Measurements from ENCODE around the gene GNAL.

Gene GNAL

GRCh38 chr18:11760498-11761167 lies 71.6 kb downstream of the GNAL start:
- no peak overlapping the region for H3K27ac ChIP-seq
- H4K20me1 ChIP-seq (ENCODE audit: insufficient read depth): no peaks in the 10 kb centered on the region
- no peaks in the 10 kb centered on the region for H3K36me3 ChIP-seq (ENCODE audit: insufficient read depth)
- no peak overlapping the region for H3K4me3 ChIP-seq (IDR thresholded peaks at IDR 0.05; ENCODE audit: insufficient read depth, low read depth, low read length)
- no peaks in the 10 kb centered on the region for H3K27me3 ChIP-seq (ENCODE audit: insufficient read depth, low read depth)
- H2AFZ ChIP-seq (ENCODE audit: low read depth): no peak overlapping the region
- TF ChIP-seq, protein P1, sequence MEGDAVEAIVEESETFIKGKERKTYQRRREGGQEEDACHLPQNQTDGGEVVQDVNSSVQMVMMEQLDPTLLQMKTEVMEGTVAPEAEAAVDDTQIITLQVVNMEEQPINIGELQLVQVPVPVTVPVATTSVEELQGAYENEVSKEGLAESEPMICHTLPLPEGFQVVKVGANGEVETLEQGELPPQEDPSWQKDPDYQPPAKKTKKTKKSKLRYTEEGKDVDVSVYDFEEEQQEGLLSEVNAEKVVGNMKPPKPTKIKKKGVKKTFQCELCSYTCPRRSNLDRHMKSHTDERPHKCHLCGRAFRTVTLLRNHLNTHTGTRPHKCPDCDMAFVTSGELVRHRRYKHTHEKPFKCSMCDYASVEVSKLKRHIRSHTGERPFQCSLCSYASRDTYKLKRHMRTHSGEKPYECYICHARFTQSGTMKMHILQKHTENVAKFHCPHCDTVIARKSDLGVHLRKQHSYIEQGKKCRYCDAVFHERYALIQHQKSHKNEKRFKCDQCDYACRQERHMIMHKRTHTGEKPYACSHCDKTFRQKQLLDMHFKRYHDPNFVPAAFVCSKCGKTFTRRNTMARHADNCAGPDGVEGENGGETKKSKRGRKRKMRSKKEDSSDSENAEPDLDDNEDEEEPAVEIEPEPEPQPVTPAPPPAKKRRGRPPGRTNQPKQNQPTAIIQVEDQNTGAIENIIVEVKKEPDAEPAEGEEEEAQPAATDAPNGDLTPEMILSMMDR (conservative IDR thresholded peaks at IDR 0.05; ENCODE audit: low read depth, low read length): no peak
- H3K79me2 ChIP-seq (ENCODE audit: insufficient read depth, low read depth): no peaks in the 10 kb centered on the region
- H3K9ac ChIP-seq: no peak overlapping the region
- H3K4me1 ChIP-seq (ENCODE audit: low read depth, poor library complexity, severe bottlenecking): no peaks in the 10 kb centered on the region
- H3K4me2 ChIP-seq: no peak overlapping the region

- H4K20me1 ChIP-seq (ENCODE audit: insufficient read depth): no peaks in the 10 kb centered on the region
- H3K27ac ChIP-seq: no peak overlapping the region
- no peak overlapping the region for H3K9ac ChIP-seq
- no peak overlapping the region for H3K4me2 ChIP-seq
- H3K36me3 ChIP-seq (ENCODE audit: insufficient read depth): no peaks in the 10 kb centered on the region
- H2AFZ ChIP-seq (ENCODE audit: low read depth): no peak overlapping the region
- no peak overlapping the region for H3K4me3 ChIP-seq (IDR thresholded peaks at IDR 0.05; ENCODE audit: insufficient read depth, low read depth, low read length)
- no peaks in the 10 kb centered on the region for H3K4me1 ChIP-seq (ENCODE audit: low read depth, poor library complexity, severe bottlenecking)
- no peaks in the 10 kb centered on the region for H3K79me2 ChIP-seq (ENCODE audit: insufficient read depth, low read depth)
- TF ChIP-seq, protein P1 (conservative IDR thresholded peaks at IDR 0.05; ENCODE audit: low read depth, low read length): peak; percentile 38; the same call in 1 of the 2 replicates
- no peaks in the 10 kb centered on the region for H3K27me3 ChIP-seq (ENCODE audit: insufficient read depth, low read depth)
Measured at GRCh38 chr18:11761553-11761952, 72.5 kb downstream of the GNAL start.

GRCh38 chr18:11762429-11762828 lies 73.4 kb downstream of the GNAL start:
- no peaks in the 10 kb centered on the region for H3K4me1 ChIP-seq (ENCODE audit: low read depth, poor library complexity, severe bottlenecking)
- TF ChIP-seq, protein P1 (conservative IDR thresholded peaks at IDR 0.05; ENCODE audit: low read depth, low read length): no peak
- H3K36me3 ChIP-seq (ENCODE audit: insufficient read depth): no peaks in the 10 kb centered on the region

GRCh38 chr18:11767329-11767728 lies 78.3 kb downstream of the GNAL start:
- Histone ChIP-seq H3K9ac (no peak overlapping the region), H4K20me1 (ENCODE audit: insufficient read depth) (no peaks in the 10 kb centered on the region), H3K79me2 (ENCODE audit: insufficient read depth, low read depth) (no peaks in the 10 kb centered on the region), H3K4me1 (ENCODE audit: low read depth, poor library complexity, severe bottlenecking) (no peaks in the 10 kb centered on the region), H3K27ac (no peak overlapping the region), H3K4me3 (IDR thresholded peaks at IDR 0.05; ENCODE audit: insufficient read depth, low read depth, low read length) (no peak overlapping the region), H3K27me3 (ENCODE audit: insufficient read depth, low read depth) (no peaks in the 10 kb centered on the region), H2AFZ (ENCODE audit: low read depth) (no peak overlapping the region), H3K36me3 (ENCODE audit: insufficient read depth) (no peaks in the 10 kb centered on the region), H3K4me2 (no peak overlapping the region)
- TF ChIP-seq, protein P1 (conservative IDR thresholded peaks at IDR 0.05; ENCODE audit: low read depth, low read length): no peak

More at GRCh38 chr18:11762429-11762828, 73.4 kb downstream of the GNAL start:
- no peak overlapping the region for H3K4me2 ChIP-seq
- no peak overlapping the region for H3K27ac ChIP-seq
- no peak overlapping the region for H2AFZ ChIP-seq (ENCODE audit: low read depth)
- H3K9ac ChIP-seq: no peak overlapping the region
- H3K79me2 ChIP-seq (ENCODE audit: insufficient read depth, low read depth): no peaks in the 10 kb centered on the region
- H3K27me3 ChIP-seq (ENCODE audit: insufficient read depth, low read depth): no peaks in the 10 kb centered on the region
- H3K4me3 ChIP-seq (IDR thresholded peaks at IDR 0.05; ENCODE audit: insufficient read depth, low read depth, low read length): no peak overlapping the region
- H4K20me1 ChIP-seq (ENCODE audit: insufficient read depth): no peaks in the 10 kb centered on the region
